ENCODE results near the gene PEBP1.

The PEBP1 gene

GRCh38 chr12:118187751-118188435, 52.0 kb downstream of the PEBP1 start:
- DNase-seq (ENCODE audit: low read depth): no peak
- H3K4me3 ChIP-seq (ENCODE audit: control insufficient read depth, low read depth, low read length): no peak overlapping the region
- TF ChIP-seq CTCF (IDR thresholded peaks at IDR 0.05; ENCODE audit: control insufficient read depth, insufficient read depth, low read depth, low read length, missing control alignments): no peak

GRCh38 chr12:118188690-118189371, 52.9 kb downstream of the PEBP1 start:
- DNase-seq (ENCODE audit: low read depth): no peak
- H3K4me3 ChIP-seq (ENCODE audit: control insufficient read depth, low read depth, low read length): no peak overlapping the region; the same call in 1 of the 2 replicates
- TF ChIP-seq CTCF (IDR thresholded peaks at IDR 0.05; ENCODE audit: control insufficient read depth, insufficient read depth, low read depth, low read length, missing control alignments): no peak

GRCh38 chr12:118189741-118190191, 53.8 kb downstream of the PEBP1 start:
- no peak for TF ChIP-seq CTCF (IDR thresholded peaks at IDR 0.05; ENCODE audit: control insufficient read depth, insufficient read depth, low read depth, low read length, missing control alignments)
- H3K4me3 ChIP-seq (ENCODE audit: control insufficient read depth, low read depth, low read length): peak overlapping the region; percentile 46

DNA sequence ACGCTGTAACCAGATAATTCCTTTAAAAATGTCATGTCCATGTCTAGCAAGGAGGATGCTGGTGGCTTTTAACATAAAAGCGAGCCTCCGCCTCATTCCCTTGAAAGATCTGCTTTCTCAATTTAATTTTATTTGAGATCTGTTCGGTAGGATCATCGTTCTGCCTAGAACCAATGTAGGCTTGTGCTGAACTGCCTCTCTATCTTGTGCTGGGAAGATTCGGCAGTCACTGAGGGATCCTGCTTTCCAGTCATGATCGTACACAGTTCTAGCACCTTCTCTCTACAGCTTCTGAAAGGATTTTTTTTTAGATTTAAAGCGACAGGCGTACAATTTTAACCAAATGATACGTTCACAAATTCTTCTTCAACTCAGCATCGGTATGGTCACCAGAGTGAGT, 54.3 kb downstream of the PEBP1 start:
- H3K4me3 ChIP-seq (ENCODE audit: control insufficient read depth, low read depth, low read length): peak overlapping the region; percentile 23
- no peak for TF ChIP-seq CTCF (IDR thresholded peaks at IDR 0.05; ENCODE audit: control insufficient read depth, insufficient read depth, low read depth, low read length, missing control alignments)
- no peak for DNase-seq (ENCODE audit: low read depth)

More at GRCh38 chr12:118189741-118190191, 53.8 kb downstream of the PEBP1 start:
- DNase-seq (ENCODE audit: low read depth): no peak

GRCh38 chr12:118193477-118193876, 57.6 kb downstream of the PEBP1 start:
- no peak overlapping the region for H3K4me3 ChIP-seq (ENCODE audit: control insufficient read depth, low read depth, low read length)
- no peak for DNase-seq (ENCODE audit: low read depth)
- TF ChIP-seq CTCF (IDR thresholded peaks at IDR 0.05; ENCODE audit: control insufficient read depth, insufficient read depth, low read depth, low read length, missing control alignments): no peak

DNA sequence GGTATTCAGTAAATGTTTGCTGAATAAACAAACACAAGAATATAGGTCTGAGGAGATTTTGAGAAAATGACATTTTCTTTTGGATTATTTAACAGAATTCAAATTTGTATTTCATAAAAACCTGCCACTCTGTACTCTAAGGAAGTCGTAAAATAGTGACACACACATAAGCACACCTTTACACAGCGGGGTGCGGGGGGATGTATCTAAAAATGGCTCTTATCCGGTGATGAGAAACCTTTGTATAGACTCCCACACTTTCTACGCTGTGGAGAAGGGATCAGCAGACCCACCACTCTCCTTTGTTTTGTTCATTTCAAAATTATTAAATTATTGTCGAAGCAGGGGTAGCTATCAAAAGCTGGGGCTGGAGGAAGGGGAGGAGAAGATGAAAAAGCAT, 58.0 kb downstream of the PEBP1 start:
- no peak overlapping the region for H3K4me3 ChIP-seq (ENCODE audit: control insufficient read depth, low read depth, low read length)
- no peak for DNase-seq (ENCODE audit: low read depth)
- TF ChIP-seq CTCF (IDR thresholded peaks at IDR 0.05; ENCODE audit: control insufficient read depth, insufficient read depth, low read depth, low read length, missing control alignments): no peak

All from AG09309 (cell line).